Glomerular visceral epithelial cell (primary cell): ENCODE results near the gene ZNF532.
A peak's percentile ranks its signal among the peaks of the same experiment; 100 is the strongest.

Experiments used
- DNase-seq: peaks from one replicate; pipeline ENCODE4 v3.0.0-alpha.2; 2016; ENCODE audit errors: extremely low spot score

The ZNF532 gene

GRCh38 chr18:58979615-58980014 lies 114.9 kb downstream of the ZNF532 start:
- no peak for DNase-seq

GRCh38 chr18:58980991-58981390 lies 116.3 kb downstream of the ZNF532 start:
- no peak for DNase-seq

GRCh38 chr18:58983260-58984155 lies 118.8 kb downstream of the ZNF532 start:
- no peak for DNase-seq

GRCh38 chr18:58988600-58988999 lies 123.9 kb downstream of the ZNF532 start:
- DNase-seq, result no peak

GRCh38 chr18:58989184-58989759 lies 124.6 kb downstream of the ZNF532 start:
- no peak for DNase-seq

GRCh38 chr18:58990720-58991119 lies 126.0 kb downstream of the ZNF532 start:
- no peak for DNase-seq

GRCh38 chr18:58991167-58991798 lies 126.6 kb downstream of the ZNF532 start:
- DNase-seq, result peak; percentile 39

GRCh38 chr18:58992301-58993231 lies 127.9 kb downstream of the ZNF532 start:
- DNase-seq, result no peak

- peak; percentile 82 for DNase-seq
Measured at GRCh38 chr18:58993260-58993659, 128.6 kb downstream of the ZNF532 start.

GRCh38 chr18:58995663-58996062 lies 131.0 kb downstream of the ZNF532 start:
- no peak for DNase-seq

- DNase-seq, result peak; percentile 37
Measured at GRCh38 chr18:58996131-58996641, 131.5 kb downstream of the ZNF532 start.

GRCh38 chr18:58996696-58997095 lies 132.0 kb downstream of the ZNF532 start:
- DNase-seq, result no peak

GRCh38 chr18:58997811-58998337 lies 133.2 kb downstream of the ZNF532 start:
- peak; percentile 54 for DNase-seq

GRCh38 chr18:58998401-58999203 lies 133.9 kb downstream of the ZNF532 start:
- DNase-seq, result peak; percentile 35

GRCh38 chr18:59001166-59001565 lies 136.5 kb downstream of the ZNF532 start:
- no peak for DNase-seq

GRCh38 chr18:59001721-59002120 lies 137.0 kb downstream of the ZNF532 start:
- no peak for DNase-seq

- DNase-seq, result no peak
Measured at GRCh38 chr18:59002974-59003594, 138.4 kb downstream of the ZNF532 start.

GRCh38 chr18:59005262-59005661 lies 140.6 kb downstream of the ZNF532 start:
- no peak for DNase-seq

GRCh38 chr18:59006461-59007067 lies 141.9 kb downstream of the ZNF532 start:
- no peak for DNase-seq
